ENCODE results near the gene CITED1.

- TF ChIP-seq CTCF (IDR thresholded peaks at IDR 0.05) (no peak), POLR2A (IDR thresholded peaks at IDR 0.05) (no peak)
Measured at GRCh38 chrX:72308209-72308565, 2.5 kb upstream of the CITED1 start.
